ENCODE data around the gene CDC45. TPM values are rescaled to one million over a fixed set of nuclear protein-coding genes. Genes with fewer than 3 reads are reported as not detected.

CDC45 gene
- total RNA-seq, 1 donor from 2014 or later: 3.9 TPM

DNA sequence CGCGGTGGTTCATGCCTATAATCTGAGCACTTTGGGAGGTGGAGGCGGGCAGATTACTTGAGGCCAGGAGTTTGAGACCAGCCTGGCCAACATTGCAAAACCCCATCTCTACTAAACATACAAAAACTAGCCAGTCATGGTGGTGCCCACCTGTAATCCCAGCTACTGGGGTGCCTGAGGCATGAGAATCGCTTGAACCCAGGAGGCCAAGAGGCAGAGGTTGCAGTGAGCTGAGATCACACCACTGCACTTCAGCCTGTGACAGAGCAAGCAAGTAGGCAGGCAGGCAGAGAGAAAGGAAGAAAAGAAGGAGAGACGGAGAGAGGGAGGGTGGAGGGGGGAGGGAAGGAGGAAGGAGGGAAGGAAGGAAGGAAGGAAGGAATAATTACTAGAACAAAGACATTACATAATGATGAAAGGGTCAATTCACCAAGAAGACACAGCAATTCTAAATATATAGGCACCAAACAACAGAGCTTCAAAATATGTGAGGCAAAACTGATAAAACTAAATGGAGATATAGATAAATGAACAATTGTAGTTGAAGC lies 58.3 kb downstream of the CDC45 start:
- H3K4me1 Mint-ChIP-seq: no peaks in the 10 kb centered on the region
- H3K9me3 Mint-ChIP-seq: no peaks in the 10 kb centered on the region
- H3K27ac Mint-ChIP-seq: no peak overlapping the region
- ChIA-PET POLR2A (no interaction called here), CTCF (no interaction called here)
- DNase-seq: no peak
- no peak for TF ChIP-seq CTCF (IDR thresholded peaks at IDR 0.05)
- no peak for ATAC-seq (ENCODE audit: low read depth)
- no peak overlapping the region for H3K4me3 Mint-ChIP-seq
- intact Hi-C loops (cut with micrococcal nuclease): no loop called here
- H3K27me3 Mint-ChIP-seq: peaks cover 13% of the 10 kb centered on the region
- no peaks in the 10 kb centered on the region for H3K36me3 Mint-ChIP-seq (ENCODE audit: low read depth)

- no peak overlapping the region for H3K4me3 Mint-ChIP-seq
- no peak overlapping the region for H3K27ac Mint-ChIP-seq
- peaks cover 15% of the 10 kb centered on the region for H3K27me3 Mint-ChIP-seq
- ChIA-PET CTCF (no interaction called here), POLR2A (no interaction called here)
- H3K36me3 Mint-ChIP-seq (ENCODE audit: low read depth): no peaks in the 10 kb centered on the region
- no peak for ATAC-seq (ENCODE audit: low read depth)
- intact Hi-C loops (cut with micrococcal nuclease): no loop called here
- H3K9me3 Mint-ChIP-seq: no peaks in the 10 kb centered on the region
- no peak for TF ChIP-seq CTCF (IDR thresholded peaks at IDR 0.05)
- H3K4me1 Mint-ChIP-seq: no peaks in the 10 kb centered on the region
- DNase-seq: no peak
Observed at GRCh38 chr22:19540394-19540793, 60.7 kb downstream of the CDC45 start.

GRCh38 chr22:19543970-19544708 lies 64.4 kb downstream of the CDC45 start:
- no peaks in the 10 kb centered on the region for H3K36me3 Mint-ChIP-seq (ENCODE audit: low read depth)

GRCh38 chr22:19545935-19546207 lies 66.2 kb downstream of the CDC45 start:
- CTCF ChIA-PET: no interaction called here
- intact Hi-C loops (cut with micrococcal nuclease): no loop called here
- TF ChIP-seq CTCF (IDR thresholded peaks at IDR 0.05): no peak
- no peaks in the 10 kb centered on the region for H3K4me1 Mint-ChIP-seq
- DNase-seq (no peak), ATAC-seq (ENCODE audit: low read depth) (no peak)
- no peak overlapping the region for H3K4me3 Mint-ChIP-seq
- no peaks in the 10 kb centered on the region for H3K9me3 Mint-ChIP-seq
- peaks cover 6% of the 10 kb centered on the region for H3K27me3 Mint-ChIP-seq
- H3K27ac Mint-ChIP-seq: no peak overlapping the region
- H3K36me3 Mint-ChIP-seq (ENCODE audit: low read depth): no peaks in the 10 kb centered on the region
- POLR2A ChIA-PET: no interaction called here

More at GRCh38 chr22:19543970-19544708, 64.4 kb downstream of the CDC45 start:
- ATAC-seq (ENCODE audit: low read depth) (no peak), DNase-seq (no peak)
- H3K4me1 Mint-ChIP-seq: no peaks in the 10 kb centered on the region
- intact Hi-C loops (cut with micrococcal nuclease): no loop called here
- H3K27me3 Mint-ChIP-seq: peaks cover 8% of the 10 kb centered on the region
- POLR2A ChIA-PET: no interaction called here
- H3K27ac Mint-ChIP-seq: no peak overlapping the region
- CTCF ChIA-PET: no interaction called here
- TF ChIP-seq CTCF (IDR thresholded peaks at IDR 0.05): no peak
- no peak overlapping the region for H3K4me3 Mint-ChIP-seq
- H3K9me3 Mint-ChIP-seq: no peaks in the 10 kb centered on the region

GRCh38 chr22:19546680-19547079 lies 67.0 kb downstream of the CDC45 start:
- DNase-seq (no peak), ATAC-seq (ENCODE audit: low read depth) (no peak)
- no peaks in the 10 kb centered on the region for H3K4me1 Mint-ChIP-seq
- H3K36me3 Mint-ChIP-seq (ENCODE audit: low read depth): no peaks in the 10 kb centered on the region
- no peak for TF ChIP-seq CTCF (IDR thresholded peaks at IDR 0.05)
- peaks cover 6% of the 10 kb centered on the region for H3K27me3 Mint-ChIP-seq
- ChIA-PET POLR2A (no interaction called here), CTCF (no interaction called here)
- H3K4me3 Mint-ChIP-seq: no peak overlapping the region
- H3K9me3 Mint-ChIP-seq: no peaks in the 10 kb centered on the region
- intact Hi-C loops (cut with micrococcal nuclease): no loop called here
- H3K27ac Mint-ChIP-seq: no peak overlapping the region

All from activated B cell treated with CpG ODN at 0.5 μM for 24 hours (primary cell).